A204.1 (cell line): ENCODE results near the gene ARHGEF4.

Experiments used
- FAIRE-seq: peaks from 2 replicates; lab custom pipeline; 2012; peaks lifted over from hg19 to GRCh38; lab: Jason Lieb, UNC

ARHGEF4 gene

GRCh38 chr2:130834931-130835765 lies 1.6 kb upstream of the ARHGEF4 start:
- no peak for FAIRE-seq

GRCh38 chr2:130835766-130836015 lies 1.0 kb upstream of the ARHGEF4 start:
- FAIRE-seq, result no peak

GRCh38 chr2:130837175-130837810 lies 579 bp downstream of the ARHGEF4 start:
- FAIRE-seq, result no peak

- FAIRE-seq, result no peak
These were observed 1.3 kb downstream of the ARHGEF4 start for GRCh38 chr2:130837811-130838565.

- no peak for FAIRE-seq
These were observed 2.5 kb downstream of the ARHGEF4 start for GRCh38 chr2:130839011-130839780.

- no peak for FAIRE-seq
These were observed 3.8 kb downstream of the ARHGEF4 start for GRCh38 chr2:130840506-130840905.

GRCh38 chr2:130841741-130842365 lies 5.1 kb downstream of the ARHGEF4 start:
- no peak for FAIRE-seq

- FAIRE-seq, result no peak
These were observed 6.1 kb downstream of the ARHGEF4 start for GRCh38 chr2:130842770-130843169.

- FAIRE-seq, result no peak
These were observed 6.7 kb downstream of the ARHGEF4 start for GRCh38 chr2:130843321-130843985.

GRCh38 chr2:130844161-130844560 lies 7.4 kb downstream of the ARHGEF4 start:
- FAIRE-seq, result no peak

- FAIRE-seq, result no peak
These were observed 8.9 kb downstream of the ARHGEF4 start for GRCh38 chr2:130845505-130846085.

GRCh38 chr2:130846233-130846632 lies 9.5 kb downstream of the ARHGEF4 start:
- no peak for FAIRE-seq

GRCh38 chr2:130846686-130847375 lies 10.1 kb downstream of the ARHGEF4 start:
- no peak for FAIRE-seq

GRCh38 chr2:130847776-130848525 lies 11.2 kb downstream of the ARHGEF4 start:
- no peak for FAIRE-seq

- no peak for FAIRE-seq
These were observed 12.0 kb downstream of the ARHGEF4 start for GRCh38 chr2:130848526-130849210.

- no peak for FAIRE-seq
These were observed 13.4 kb downstream of the ARHGEF4 start for GRCh38 chr2:130849896-130850787.

GRCh38 chr2:130850788-130851623 lies 14.3 kb downstream of the ARHGEF4 start:
- no peak for FAIRE-seq
